KOPT-K1 (cell line): ENCODE results near the gene GPR37L1.

Source experiments
- H3K27ac ChIP-seq: fragments of 200-600 bp; sonication (generic); 2 replicates; pipeline ENCODE4 v1.5.1; 2016; ENCODE audit warnings: antibody characterized with exemption, mild to moderate bottlenecking, low read depth, low read length; ENCODE audit not compliant: poor library complexity, severe bottlenecking
- H3K36me3 ChIP-seq: fragments of 200-600 bp; sonication (generic); 2 replicates; pipeline ENCODE4 v1.5.1; 2017; ENCODE audit warnings: antibody characterized with exemption, mild to moderate bottlenecking, low read length, moderate library complexity; ENCODE audit not compliant: insufficient read depth
- H3K9me3 ChIP-seq: fragments of 200-600 bp; sonication (generic); 2 replicates; pipeline ENCODE4 v1.5.1; 2017; ENCODE audit warnings: antibody characterized with exemption, low read length, mild to moderate bottlenecking; ENCODE audit not compliant: insufficient read depth, poor library complexity, severe bottlenecking

Gene GPR37L1

DNA sequence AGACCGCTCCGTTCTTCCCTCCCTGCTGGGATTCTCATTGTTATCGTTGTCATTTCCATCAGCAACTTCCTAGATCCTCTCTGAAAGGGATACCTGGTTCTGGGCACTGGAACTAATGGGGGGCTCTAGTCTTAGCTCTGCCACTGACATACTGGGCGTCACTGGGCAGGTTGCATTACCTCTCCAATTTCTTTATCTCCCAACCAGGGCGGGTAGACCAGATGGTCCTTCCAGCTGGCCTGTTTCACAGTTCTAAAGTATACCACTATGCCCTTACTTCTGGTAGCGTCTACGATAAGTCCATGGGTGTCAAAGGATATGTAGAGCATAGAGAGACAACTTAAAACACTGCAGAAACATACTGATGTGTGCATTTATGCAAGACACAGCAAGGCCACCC lies 1.4 kb downstream of the GPR37L1 start:
- no peaks in the 10 kb centered on the region for H3K36me3 ChIP-seq
- no peak overlapping the region for H3K27ac ChIP-seq
- no peaks in the 10 kb centered on the region for H3K9me3 ChIP-seq

DNA sequence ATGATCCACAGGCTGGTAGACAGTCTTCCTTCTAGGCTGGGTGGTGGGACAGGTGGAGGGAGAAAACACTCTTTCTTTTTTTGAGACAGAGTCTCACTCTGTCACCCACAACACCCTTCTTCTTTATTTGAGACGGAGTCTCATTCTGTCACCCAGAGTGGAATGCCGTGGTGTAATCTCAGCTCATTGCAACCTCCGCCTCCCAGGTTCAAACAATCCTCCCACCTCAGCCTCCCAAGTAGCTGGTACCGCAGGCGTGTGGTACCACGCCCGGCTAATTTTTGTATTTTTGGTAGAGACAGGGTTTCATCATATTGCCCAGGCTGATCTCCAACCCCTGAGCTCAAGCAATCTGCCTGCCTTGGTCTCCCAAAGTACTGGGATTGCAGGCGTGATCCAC lies 2.9 kb downstream of the GPR37L1 start:
- Histone ChIP-seq H3K9me3 (no peaks in the 10 kb centered on the region), H3K27ac (no peak overlapping the region), H3K36me3 (no peaks in the 10 kb centered on the region)

DNA sequence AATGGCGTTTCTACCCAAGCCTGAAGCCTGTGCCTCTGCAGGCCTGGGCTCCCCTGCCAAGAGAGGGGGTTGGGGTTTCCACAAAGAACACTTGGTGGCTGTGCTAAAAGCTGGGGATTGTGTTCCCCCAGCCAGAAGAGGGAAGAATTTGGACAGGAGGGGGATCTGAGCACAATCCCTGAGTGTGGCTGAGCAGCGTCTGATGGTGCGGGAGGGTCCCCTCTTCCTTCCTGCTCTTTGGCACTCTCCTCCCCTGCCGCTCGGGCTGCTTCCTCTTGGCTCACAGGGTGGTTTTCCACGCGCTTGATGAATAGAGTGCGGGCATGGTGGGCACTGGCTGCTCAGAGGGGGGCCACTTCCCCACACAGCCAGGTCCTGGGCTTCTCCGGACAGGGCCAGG lies 3.7 kb downstream of the GPR37L1 start:
- H3K36me3 ChIP-seq: no peaks in the 10 kb centered on the region
- no peaks in the 10 kb centered on the region for H3K9me3 ChIP-seq
- no peak overlapping the region for H3K27ac ChIP-seq

DNA sequence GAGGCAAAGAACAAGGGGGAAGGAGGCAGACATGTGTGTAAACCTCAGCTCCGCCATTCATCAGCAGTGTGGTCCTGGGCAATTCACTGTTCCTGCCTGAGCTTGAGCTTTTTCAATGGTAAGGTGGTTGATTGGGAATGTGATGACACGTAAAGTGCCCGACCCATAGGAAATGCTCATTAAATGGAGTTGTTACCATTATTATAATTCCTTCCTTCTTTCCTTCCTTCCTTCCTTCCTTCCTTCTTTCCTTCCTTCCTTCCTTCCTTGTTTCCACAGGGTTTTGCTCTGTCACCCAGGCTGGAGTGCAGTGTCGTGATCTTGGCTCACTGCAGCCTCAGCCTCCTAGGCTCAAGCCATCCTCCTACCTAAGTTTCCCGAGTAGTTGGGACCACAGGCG lies 4.3 kb downstream of the GPR37L1 start:
- no peaks in the 10 kb centered on the region for H3K9me3 ChIP-seq
- H3K27ac ChIP-seq: no peak overlapping the region

DNA sequence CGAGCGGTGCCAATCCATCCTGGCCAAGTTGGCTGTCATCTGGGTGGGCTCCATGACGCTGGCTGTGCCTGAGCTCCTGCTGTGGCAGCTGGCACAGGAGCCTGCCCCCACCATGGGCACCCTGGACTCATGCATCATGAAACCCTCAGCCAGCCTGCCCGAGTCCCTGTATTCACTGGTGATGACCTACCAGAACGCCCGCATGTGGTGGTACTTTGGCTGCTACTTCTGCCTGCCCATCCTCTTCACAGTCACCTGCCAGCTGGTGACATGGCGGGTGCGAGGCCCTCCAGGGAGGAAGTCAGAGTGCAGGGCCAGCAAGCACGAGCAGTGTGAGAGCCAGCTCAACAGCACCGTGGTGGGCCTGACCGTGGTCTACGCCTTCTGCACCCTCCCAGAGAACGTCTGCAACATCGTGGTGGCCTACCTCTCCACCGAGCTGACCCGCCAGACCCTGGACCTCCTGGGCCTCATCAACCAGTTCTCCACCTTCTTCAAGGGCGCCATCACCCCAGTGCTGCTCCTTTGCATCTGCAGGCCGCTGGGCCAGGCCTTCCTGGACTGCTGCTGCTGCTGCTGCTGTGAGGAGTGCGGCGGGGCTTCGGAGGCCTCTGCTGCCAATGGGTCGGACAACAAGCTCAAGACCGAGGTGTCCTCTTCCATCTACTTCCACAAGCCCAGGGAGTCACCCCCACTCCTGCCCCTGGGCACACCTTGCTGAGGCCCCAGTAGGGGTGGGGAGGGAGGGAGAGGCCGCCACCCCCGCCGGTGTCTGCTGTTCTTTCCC lies 5.3 kb downstream of the GPR37L1 start:
- Histone ChIP-seq H3K27ac (no peak overlapping the region), H3K36me3 (peaks cover 12% of the 10 kb centered on the region), H3K9me3 (no peaks in the 10 kb centered on the region)

More for the DNA sequence above, 4.3 kb downstream of the GPR37L1 start:
- peaks cover 2% of the 10 kb centered on the region; the same call in 1 of the 2 replicates for H3K36me3 ChIP-seq

DNA sequence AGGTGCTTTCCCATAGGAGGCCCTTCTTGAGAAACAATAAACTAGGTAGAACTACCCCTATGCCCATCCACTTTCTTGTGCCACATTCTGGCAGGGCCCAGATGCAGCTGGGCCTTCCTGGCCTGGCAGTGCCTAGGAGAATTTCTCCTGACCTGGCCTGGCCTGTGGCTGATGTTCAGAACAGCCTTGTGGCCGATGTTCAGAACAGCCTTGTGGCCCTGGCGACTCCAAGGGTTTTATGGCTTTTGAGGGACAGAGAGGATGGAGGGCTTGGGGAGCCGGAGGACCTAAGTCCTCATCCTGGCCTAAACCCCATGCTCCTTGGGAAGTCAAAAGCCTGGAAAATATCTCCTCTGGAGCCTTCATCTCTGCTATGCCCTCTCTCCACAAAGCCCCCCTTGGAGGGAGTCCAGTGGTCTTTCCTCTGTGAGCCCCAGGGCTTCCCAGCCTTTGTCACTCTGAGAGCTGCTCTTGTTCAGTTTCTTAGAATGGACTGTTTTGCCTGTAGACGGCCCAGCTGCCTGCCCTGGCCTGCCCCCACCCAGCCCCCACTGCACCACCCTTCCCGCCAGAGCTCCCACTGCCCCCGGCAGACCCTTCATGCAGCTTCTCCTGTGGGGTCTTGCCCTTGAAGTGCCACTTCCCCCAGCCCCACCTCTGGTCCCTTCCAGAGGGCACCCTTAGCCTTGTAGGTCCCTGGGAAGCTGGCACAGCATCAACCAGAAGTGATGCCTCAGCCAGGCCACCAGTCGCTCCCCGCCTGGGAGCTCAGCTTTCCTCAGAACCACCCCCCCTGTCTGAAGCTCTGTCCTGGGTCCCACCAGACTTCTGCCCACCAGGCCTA lies 7.0 kb downstream of the GPR37L1 start:
- Histone ChIP-seq H3K27ac (no peak overlapping the region), H3K36me3 (peaks cover 27% of the 10 kb centered on the region), H3K9me3 (no peaks in the 10 kb centered on the region)

DNA sequence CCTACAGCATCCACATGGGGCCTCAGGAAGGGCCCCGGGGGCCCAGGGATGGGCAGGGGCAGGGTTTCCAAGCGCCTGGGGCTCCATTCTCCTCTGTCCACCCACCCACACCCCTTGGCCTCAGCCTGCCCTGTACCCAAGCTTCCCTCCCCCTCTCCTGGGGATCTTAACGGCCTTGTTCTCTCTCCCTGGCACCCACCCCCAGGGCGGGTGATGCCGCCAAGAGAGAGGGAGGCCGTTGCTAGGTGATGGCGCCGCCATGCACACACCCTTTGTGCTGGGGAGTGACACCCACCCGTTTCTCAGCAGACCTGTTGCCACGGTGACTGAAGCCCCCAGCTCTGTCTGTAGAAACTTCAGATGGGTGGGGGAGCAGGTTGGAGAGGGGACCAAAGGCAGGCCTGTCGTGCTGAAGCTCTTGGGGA lies 7.6 kb downstream of the GPR37L1 start:
- peaks cover 34% of the 10 kb centered on the region for H3K36me3 ChIP-seq
- H3K27ac ChIP-seq: no peak overlapping the region
- H3K9me3 ChIP-seq: no peaks in the 10 kb centered on the region

DNA sequence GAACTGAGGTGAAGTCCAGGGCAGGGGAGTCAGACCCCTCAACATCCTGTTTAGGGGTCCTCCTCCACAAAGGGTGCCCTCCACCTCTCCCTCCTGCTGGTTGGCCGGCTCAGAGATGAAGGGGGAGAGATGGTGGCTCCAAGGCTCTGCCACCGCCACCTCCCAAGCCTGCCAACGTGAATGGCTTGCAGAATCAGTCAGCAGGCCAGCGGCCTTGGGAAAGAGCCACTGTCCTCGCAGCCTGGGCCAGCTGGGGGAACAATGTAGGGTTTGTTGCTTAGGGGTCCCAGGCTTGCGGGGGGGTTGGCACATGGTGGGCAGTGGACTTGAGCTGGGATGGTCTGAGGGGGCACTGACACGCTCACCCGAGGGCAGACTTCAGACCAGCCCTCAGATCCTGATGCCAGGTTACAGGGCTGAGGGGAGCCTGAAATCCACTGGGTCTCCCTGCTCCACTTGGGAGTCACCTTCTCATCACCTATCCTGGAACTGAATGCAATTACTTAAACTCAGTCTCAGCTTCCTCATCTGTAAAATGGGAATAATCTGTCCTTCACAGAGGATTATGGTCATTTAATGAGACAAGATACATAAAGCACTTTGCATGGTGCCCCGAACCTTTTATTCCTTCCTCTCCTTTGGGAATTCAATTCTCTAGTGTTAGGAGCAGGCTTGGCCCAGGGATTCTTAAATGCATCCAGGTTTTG lies 8.3 kb downstream of the GPR37L1 start:
- H3K36me3 ChIP-seq: peaks cover 40% of the 10 kb centered on the region
- no peaks in the 10 kb centered on the region for H3K9me3 ChIP-seq
- H3K27ac ChIP-seq: no peak overlapping the region

DNA sequence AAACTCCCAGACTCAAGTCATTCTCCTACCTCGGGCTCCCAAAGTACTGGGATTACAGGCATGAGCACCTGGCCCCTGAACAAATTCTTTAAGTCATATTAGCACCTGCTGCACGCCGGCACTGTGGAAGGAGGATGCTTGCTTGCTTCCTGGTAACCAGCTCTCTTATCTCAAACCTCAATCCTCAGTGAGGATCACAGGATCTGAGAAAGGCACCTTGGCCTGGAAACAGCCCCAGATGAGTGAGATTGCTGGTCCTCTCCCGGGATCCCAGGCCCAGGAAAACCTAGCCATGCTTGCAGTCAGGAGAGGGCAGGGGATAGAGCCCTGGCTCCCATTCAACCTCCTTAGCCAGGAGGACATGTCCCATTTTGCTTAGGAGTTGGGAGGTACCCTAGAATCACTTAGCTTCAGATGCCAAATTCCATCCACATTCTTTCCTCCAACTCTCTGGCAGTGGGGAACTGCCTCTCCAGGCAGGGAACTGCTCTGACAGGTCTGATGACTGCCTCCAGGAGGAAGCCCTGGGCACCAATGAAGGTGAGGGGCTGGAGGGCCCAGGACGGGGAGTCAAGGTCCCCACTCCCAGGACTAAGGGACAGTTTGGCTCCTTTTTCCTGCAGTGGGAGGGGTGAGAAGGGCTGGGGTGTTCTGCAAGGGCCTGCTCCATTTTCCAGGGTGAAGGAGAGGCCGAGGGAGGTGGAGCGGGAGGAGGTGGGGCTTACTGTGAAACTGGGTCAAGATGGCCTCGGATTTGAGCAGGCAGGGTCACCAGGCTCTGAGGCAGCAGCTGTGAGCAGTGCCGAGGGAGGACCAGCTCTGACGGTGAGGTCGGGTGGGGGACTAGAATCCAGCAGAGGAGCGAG lies 9.5 kb downstream of the GPR37L1 start:
- Histone ChIP-seq H3K36me3 (peaks cover 46% of the 10 kb centered on the region), H3K27ac (no peak overlapping the region), H3K9me3 (no peaks in the 10 kb centered on the region)

DNA sequence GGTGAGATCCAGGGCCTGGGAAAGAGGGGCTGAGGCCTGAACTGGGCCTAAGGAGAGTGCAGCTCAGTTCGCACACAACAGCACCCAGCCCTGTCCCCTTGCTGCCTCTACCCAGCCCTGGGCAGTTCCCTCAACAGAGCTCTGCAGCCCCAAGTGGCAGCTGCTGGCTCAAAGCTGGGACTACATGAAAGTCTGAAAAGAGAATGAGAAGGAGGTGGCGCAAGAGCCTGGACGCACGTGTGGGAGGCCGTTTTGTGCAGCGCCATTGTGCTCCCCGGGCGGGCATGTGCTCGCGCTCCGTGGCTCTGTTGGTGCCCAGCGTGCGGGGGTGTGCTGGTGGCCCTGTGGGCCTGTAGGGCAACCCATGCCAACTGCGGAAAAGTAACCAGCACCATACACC lies 10.3 kb downstream of the GPR37L1 start:
- H3K36me3 ChIP-seq: peaks cover 54% of the 10 kb centered on the region
- H3K27ac ChIP-seq: no peak overlapping the region
- no peaks in the 10 kb centered on the region for H3K9me3 ChIP-seq

DNA sequence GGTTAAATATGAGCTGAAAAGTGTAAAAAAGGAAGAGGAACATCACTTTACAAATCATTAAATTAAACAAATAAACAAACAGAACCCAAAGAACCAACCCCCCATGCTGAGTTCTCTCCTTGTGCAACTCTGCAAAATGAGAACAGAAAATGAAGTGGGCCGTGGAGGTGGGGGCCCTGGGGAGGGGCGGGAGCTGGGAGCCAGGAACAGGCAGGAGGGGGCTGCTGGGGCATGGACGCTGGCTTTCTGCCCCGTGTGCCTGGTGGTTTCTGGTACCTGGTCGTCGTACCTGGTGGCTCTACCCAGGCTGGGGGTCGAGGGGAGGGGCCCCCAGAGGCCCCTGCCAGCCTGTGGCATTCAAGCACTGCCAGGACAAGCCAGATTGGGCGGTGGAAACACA lies 10.8 kb downstream of the GPR37L1 start:
- H3K36me3 ChIP-seq: peaks cover 59% of the 10 kb centered on the region
- no peaks in the 10 kb centered on the region for H3K9me3 ChIP-seq
- no peak overlapping the region for H3K27ac ChIP-seq

DNA sequence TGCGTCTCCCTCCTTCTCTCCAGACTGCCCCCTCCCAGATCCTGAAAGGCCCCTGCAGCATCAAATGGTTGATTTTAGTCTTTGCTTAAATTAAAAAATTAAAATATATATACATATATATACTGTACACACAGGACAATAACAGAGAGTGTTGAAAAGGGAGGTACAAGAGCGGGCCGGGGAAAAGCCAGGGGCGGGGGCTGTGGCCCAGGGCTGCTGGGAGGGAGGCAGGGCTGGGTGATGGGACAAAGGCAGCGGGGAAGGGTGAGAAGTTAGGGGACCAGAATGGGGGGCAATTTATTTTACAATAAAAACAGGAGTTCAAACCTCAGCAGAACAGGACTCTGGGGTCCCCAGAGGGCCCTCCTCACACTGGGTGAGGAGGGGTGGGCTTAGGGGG lies 11.3 kb downstream of the GPR37L1 start:
- Histone ChIP-seq H3K27ac (no peak overlapping the region), H3K9me3 (no peaks in the 10 kb centered on the region), H3K36me3 (peaks cover 61% of the 10 kb centered on the region)

DNA sequence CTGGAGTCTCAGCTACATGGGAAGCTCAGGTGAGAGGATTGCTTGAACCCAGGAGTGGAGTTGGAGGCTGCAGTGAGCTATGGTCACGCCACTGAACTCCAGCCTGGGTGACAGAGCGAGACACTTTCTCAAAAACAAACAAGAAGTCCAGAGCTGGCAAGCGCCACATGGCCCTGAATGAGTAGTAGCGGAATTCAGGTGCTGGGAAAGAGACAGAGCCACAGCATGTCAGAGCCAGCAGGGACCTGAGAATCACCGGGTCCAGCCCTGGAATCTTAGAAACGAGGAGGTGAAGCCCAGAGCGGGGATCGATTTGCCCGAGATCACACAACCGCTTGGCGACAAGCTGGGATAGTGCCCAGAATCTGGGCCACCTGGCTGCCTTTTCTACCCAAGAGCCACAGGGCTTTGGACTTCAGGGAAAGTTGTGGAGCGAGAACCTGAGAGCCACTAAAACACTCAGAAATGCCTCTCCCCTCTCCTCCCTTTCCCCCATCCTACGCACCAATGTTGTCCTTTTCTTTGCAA lies 12.0 kb downstream of the GPR37L1 start:
- peaks cover 61% of the 10 kb centered on the region for H3K36me3 ChIP-seq
- H3K9me3 ChIP-seq: no peaks in the 10 kb centered on the region
- no peak overlapping the region for H3K27ac ChIP-seq

DNA sequence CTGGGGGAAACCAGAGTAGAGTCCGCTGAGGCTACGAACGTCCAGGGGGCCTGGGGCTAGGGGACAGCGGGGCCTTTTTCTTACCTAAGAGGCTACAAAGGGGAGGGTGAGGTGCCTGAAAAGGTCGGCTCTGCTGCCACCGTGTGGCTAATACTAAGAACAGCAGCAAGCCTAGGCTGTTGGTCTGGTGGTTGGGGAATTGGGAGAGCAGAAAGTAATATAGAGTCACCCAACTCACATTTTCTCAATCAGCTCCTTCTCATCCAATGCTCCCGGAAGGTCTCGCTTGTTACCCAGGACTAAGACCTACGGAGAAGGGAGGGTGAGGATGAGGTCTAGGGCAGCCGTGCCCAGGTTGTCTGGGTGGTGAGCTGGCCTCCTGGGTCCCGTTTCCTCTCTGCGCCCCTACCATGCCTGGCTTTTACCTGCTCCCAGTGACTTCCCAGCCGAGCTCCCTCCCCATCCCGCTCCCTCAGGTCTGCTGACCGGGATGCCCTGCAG lies 12.6 kb downstream of the GPR37L1 start:
- no peak overlapping the region for H3K27ac ChIP-seq
- H3K36me3 ChIP-seq: peaks cover 61% of the 10 kb centered on the region
- no peaks in the 10 kb centered on the region for H3K9me3 ChIP-seq
